Ovary (tissue), 3 donors: Measurements from ENCODE around the gene RASSF5.

Source experiments
- CTCF ChIP-seq, 3 donors: fragments of 450-650 bp in 2 of 3; fragments of 200-600 bp in 1 of 3; IDR thresholded peaks; one replicate each; pipeline versions ENCODE4 v1.5.1 to v1.8.0; 2016 to 2022; ENCODE audit warnings: antibody characterized with exemption in 3 of 3, mild to moderate bottlenecking in 1 of 3
- EP300 ChIP-seq: sonication (generic); formaldehyde crosslinking; IDR thresholded peaks from one replicate; pipeline ENCODE4 v1.6.1; 2017; ENCODE audit warnings: antibody characterized with exemption
- POLR2A ChIP-seq: fragments of 450-650 bp; IDR thresholded peaks from one replicate; pipeline ENCODE4 v1.6.1; 2017; ENCODE audit warnings: antibody characterized with exemption, mild to moderate bottlenecking, moderate library complexity
- donor health status: DM: no; HTN: no; CAD: no.

- TF ChIP-seq CTCF (IDR thresholded peaks at IDR 0.05) (no peak), POLR2A (no peak), EP300 (no peak)
These were observed 44.6 kb downstream of the RASSF5 start for GRCh38 chr1:206551986-206552326.
